BJ (cell line): ENCODE data around the gene PERM1. TPM values are rescaled to one million over a fixed set of nuclear protein-coding genes. Genes with fewer than 3 reads are reported as not detected.
A peak's percentile ranks its signal among the peaks of the same experiment; 100 is the strongest.

ENCODE experiments used
- CTCF ChIA-PET: fragments of 350-600 bp; formaldehyde crosslinking; extraction: SDS; loops from one replicate; lab custom pipeline; 2021; ENCODE audit warnings: antibody characterized with exemption, inconsistent platforms; lab: Yijun Ruan, JAX
- POLR2A ChIA-PET: fragments of 300-600 bp; sonication (Branson Sonifier 250); formaldehyde crosslinking; extraction: SDS; loops from one replicate; lab custom pipeline; 2021; ENCODE audit warnings: antibody characterized with exemption; lab: Charles Lee
- DNase-seq: peaks from one replicate; pipeline ENCODE4 v3.0.0-alpha.2; 2011; ENCODE audit warnings: low read depth
- H3K27me3 ChIP-seq: 2 replicates; pipeline ENCODE4 v1.6.0; 2011; ENCODE audit warnings: low read length; ENCODE audit not compliant: control insufficient read depth, insufficient read depth
- H3K36me3 ChIP-seq: 2 replicates; pipeline ENCODE4 v1.5.1; 2011; ENCODE audit warnings: low read length; ENCODE audit not compliant: control insufficient read depth, insufficient read depth
- H3K4me3 ChIP-seq: 2 replicates; pipeline ENCODE4 v1.5.1; 2011; ENCODE audit warnings: low read depth, mild to moderate bottlenecking, control low read depth, low read length
- CTCF ChIP-seq: IDR thresholded peaks from 2 replicates; pipeline ENCODE4 v1.5.1; 2011; ENCODE audit warnings: low read depth, mild to moderate bottlenecking, control low read depth, inconsistent platforms, low read length, moderate library complexity; ENCODE audit not compliant: insufficient read depth
- polyA plus RNA-seq: library from polyadenylated mRNA; depleted of rRNA; stranded (reverse); fragments of >200 nt; gene quantifications from 2 replicates; pipeline ENCODE4 v1.2.3, GENCODE V29; 2011

Gene PERM1
- polyA plus RNA-seq, 1 experiment: not detected

DNA sequence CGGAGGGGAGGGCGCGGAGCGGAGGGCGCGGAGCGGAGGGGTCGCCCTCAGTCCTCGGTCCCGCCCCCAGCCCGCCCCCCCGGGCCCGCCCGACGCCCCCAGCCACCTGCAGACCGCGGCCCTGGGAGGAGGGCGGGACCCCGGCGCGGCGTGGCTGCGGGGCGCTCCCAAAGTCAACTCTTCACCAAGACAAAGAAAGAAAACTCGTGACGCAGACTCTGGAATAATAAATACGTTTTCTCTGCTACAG is 16.8 kb upstream of the PERM1 start:
- ChIA-PET POLR2A (interaction anchor here (0.7 kb wide), 1 partner anchor 42 kb away, joined by 3 read pairs; no protein-coding TSS in a partner anchor), CTCF (interaction anchor here (1.2 to 4.4 kb wide), 2 partner anchors 15 to 65 kb away, joined by 4 to 37 read pairs; no protein-coding TSS in a partner anchor)
- DNase-seq: no peak
- Histone ChIP-seq H3K27me3 (no peaks in the 10 kb centered on the region), H3K4me3 (peak overlapping the region; percentile 85), H3K36me3 (no peaks in the 10 kb centered on the region; the same call in none of the 2 replicates)
- no peak for TF ChIP-seq CTCF

GRCh38 chr1:997993-998744 is 16.3 kb upstream of the PERM1 start:
- POLR2A ChIA-PET: interaction anchor here (0.7 kb wide), 1 partner anchor 42 kb away, joined by 3 read pairs; no protein-coding TSS in a partner anchor
- H3K4me3 ChIP-seq: peak overlapping the region; percentile 85
- H3K27me3 ChIP-seq: no peaks in the 10 kb centered on the region
- no peak for TF ChIP-seq CTCF
- no peak for DNase-seq
- CTCF ChIA-PET: interaction anchor here (1.2 to 4.4 kb wide), 2 partner anchors 14 to 66 kb away, joined by 4 to 37 read pairs; no protein-coding TSS in a partner anchor
- no peaks in the 10 kb centered on the region; the same call in 1 of the 2 replicates for H3K36me3 ChIP-seq

DNA sequence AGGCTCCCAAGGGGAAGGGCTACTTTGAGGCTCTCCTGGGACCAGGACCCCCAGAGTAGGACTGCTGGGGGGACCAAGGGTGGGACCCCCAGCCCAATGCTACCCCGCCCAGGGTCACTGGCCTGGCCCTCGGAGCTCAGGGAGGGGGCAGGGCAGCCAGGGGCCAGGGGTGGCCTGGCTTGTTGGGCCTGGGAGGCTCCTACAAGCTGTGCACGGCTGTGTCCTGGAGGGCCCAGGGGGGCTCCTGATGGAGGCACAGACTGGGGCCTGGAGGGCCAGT is 15.8 kb upstream of the PERM1 start:
- TF ChIP-seq CTCF: no peak
- H3K27me3 ChIP-seq: no peaks in the 10 kb centered on the region
- H3K4me3 ChIP-seq: no peak overlapping the region
- no peaks in the 10 kb centered on the region for H3K36me3 ChIP-seq
- POLR2A ChIA-PET: no interaction called here
- CTCF ChIA-PET: interaction anchor here (0.8 to 4.4 kb wide), 2 partner anchors 14 to 43 kb away, joined by 3 to 37 read pairs; no protein-coding TSS in a partner anchor
- no peak for DNase-seq

GRCh38 chr1:996851-997712 is 15.2 kb upstream of the PERM1 start:
- Histone ChIP-seq H3K27me3 (no peaks in the 10 kb centered on the region), H3K36me3 (no peaks in the 10 kb centered on the region), H3K4me3 (no peak overlapping the region)
- no peak for TF ChIP-seq CTCF
- ChIA-PET POLR2A (no interaction called here), CTCF (interaction anchor here (0.8 to 4.4 kb wide), 3 partner anchors 13 to 44 kb away, joined by 3 to 37 read pairs (median 3); no protein-coding TSS in a partner anchor)
- no peak for DNase-seq
